SK-N-SH treated with all-trans-retinoic acid at 6 μM for 48 hours (cell line): ENCODE measurements around the gene CTBP2.

Experiments used
- ATAC-seq: fragments of 200-7000 bp; cut with Tn5 transposase; 3 replicates; pipeline ENCODE4 v1.9.1; 2020; ENCODE audit warnings: mild to moderate bottlenecking, moderate library complexity
- ARNTL ChIP-seq: fragments of 450-650 bp; formaldehyde crosslinking; IDR thresholded peaks from 2 replicates; pipeline ENCODE4 v1.5.0; 2020; ENCODE audit warnings: low read depth, mild to moderate bottlenecking, moderate library complexity, borderline replicate concordance
- BACH2 ChIP-seq: fragments of 250-450 bp; sonication (Bioruptor Pico); IDR thresholded peaks from 2 replicates; pipeline ENCODE4 v1.9.0; 2021; ENCODE audit warnings: mild to moderate bottlenecking, borderline replicate concordance
- ESRRG ChIP-seq: fragments of 250-450 bp; sonication (Bioruptor Pico); IDR thresholded peaks from 2 replicates; pipeline ENCODE4 v1.6.1; 2021; ENCODE audit warnings: mild to moderate bottlenecking
- GLIS3 ChIP-seq: fragments of 250-450 bp; sonication (Bioruptor Pico); IDR thresholded peaks from 2 replicates; pipeline ENCODE4 v1.5.0; 2020; ENCODE audit warnings: mild to moderate bottlenecking, moderate library complexity
- ISL1 ChIP-seq: fragments of 250-450 bp; sonication (Bioruptor Pico); IDR thresholded peaks from 2 replicates; pipeline ENCODE4 v2.1.2; 2022; ENCODE audit warnings: mild to moderate bottlenecking, moderate library complexity
- OSR1 ChIP-seq: fragments of 250-450 bp; sonication (Bioruptor Pico); IDR thresholded peaks from 2 replicates; pipeline ENCODE4 v1.8.0; 2022; ENCODE audit warnings: moderate library complexity, mild to moderate bottlenecking, inconsistent platforms
- PPARA ChIP-seq: fragments of 250-450 bp; sonication (Bioruptor Pico); IDR thresholded peaks from 2 replicates; pipeline ENCODE4 v1.5.0; 2020; ENCODE audit warnings: mild to moderate bottlenecking, borderline replicate concordance
- RARB ChIP-seq: fragments of 250-450 bp; sonication (Bioruptor Pico); IDR thresholded peaks from 2 replicates; pipeline ENCODE4 v1.8.0; 2021; ENCODE audit warnings: mild to moderate bottlenecking, moderate library complexity
- SNAI2 ChIP-seq: fragments of 250-450 bp; sonication (Bioruptor Pico); IDR thresholded peaks from 2 replicates; pipeline ENCODE4 v1.5.0; 2020; ENCODE audit warnings: mild to moderate bottlenecking, moderate library complexity
- TCF4 ChIP-seq: fragments of 250-450 bp; sonication (Bioruptor Pico); IDR thresholded peaks from 2 replicates; pipeline ENCODE4 v1.8.0; 2021; ENCODE audit warnings: mild to moderate bottlenecking, moderate library complexity, borderline replicate concordance
- TOX ChIP-seq: fragments of 250-450 bp; sonication (Bioruptor Pico); IDR thresholded peaks from 2 replicates; pipeline ENCODE4 v1.8.0; 2021; ENCODE audit warnings: mild to moderate bottlenecking, moderate library complexity, borderline replicate concordance
- ZC3H10 ChIP-seq: fragments of 250-450 bp; sonication (Bioruptor Pico); IDR thresholded peaks from 2 replicates; pipeline ENCODE4 v1.5.1; 2021; ENCODE audit warnings: mild to moderate bottlenecking, moderate library complexity
- ZFP3 ChIP-seq: fragments of 250-450 bp; sonication (Bioruptor Pico); IDR thresholded peaks from 2 replicates; pipeline ENCODE4 v1.5.0; 2020; ENCODE audit warnings: mild to moderate bottlenecking, moderate library complexity
- ZFP30 ChIP-seq: fragments of 450-650 bp; formaldehyde crosslinking; IDR thresholded peaks from 2 replicates; pipeline ENCODE4 v1.5.0; 2022; ENCODE audit warnings: mild to moderate bottlenecking, moderate library complexity
- ZNF565 ChIP-seq: fragments of 450-650 bp; formaldehyde crosslinking; conservative IDR thresholded peaks from 2 replicates; pipeline ENCODE4 v1.5.0; 2020; ENCODE audit warnings: low read depth, mild to moderate bottlenecking, moderate library complexity
- ZNF70 ChIP-seq: fragments of 450-650 bp; formaldehyde crosslinking; IDR thresholded peaks from 2 replicates; pipeline ENCODE4 v1.5.0; 2020; ENCODE audit warnings: mild to moderate bottlenecking, moderate library complexity
- ZNF8 ChIP-seq: fragments of 450-650 bp; formaldehyde crosslinking; IDR thresholded peaks from 2 replicates; pipeline ENCODE4 v1.5.0; 2020; ENCODE audit warnings: mild to moderate bottlenecking, moderate library complexity
- TF ChIP-seq, protein P1 (sequence below): fragments of 250-450 bp; sonication (Bioruptor Pico); IDR thresholded peaks from 2 replicates; pipeline ENCODE4 v1.5.1; 2021; ENCODE audit warnings: mild to moderate bottlenecking, moderate library complexity
- TF ChIP-seq, protein P2 (sequence below): fragments of 250-450 bp; sonication (Bioruptor Pico); IDR thresholded peaks from 2 replicates; pipeline ENCODE4 v1.5.0; 2020; ENCODE audit warnings: mild to moderate bottlenecking, moderate library complexity
- TF ChIP-seq, protein P3 (sequence below): fragments of 250-450 bp; sonication (Bioruptor Pico); IDR thresholded peaks from 2 replicates; pipeline ENCODE4 v1.8.0; 2020; ENCODE audit warnings: mild to moderate bottlenecking, moderate library complexity, borderline replicate concordance
- TF ChIP-seq, protein P4 (sequence below): fragments of 250-450 bp; sonication (Bioruptor Pico); IDR thresholded peaks from 2 replicates; pipeline ENCODE4 v1.8.0; 2021; ENCODE audit warnings: low read depth, mild to moderate bottlenecking, moderate library complexity, borderline replicate concordance
- TF ChIP-seq, protein P5 (sequence below): fragments of 250-450 bp; sonication (Bioruptor Pico); IDR thresholded peaks from 2 replicates; pipeline ENCODE4 v1.5.1; 2020; ENCODE audit warnings: low read depth, mild to moderate bottlenecking, moderate library complexity

The CTBP2 gene

DNA sequence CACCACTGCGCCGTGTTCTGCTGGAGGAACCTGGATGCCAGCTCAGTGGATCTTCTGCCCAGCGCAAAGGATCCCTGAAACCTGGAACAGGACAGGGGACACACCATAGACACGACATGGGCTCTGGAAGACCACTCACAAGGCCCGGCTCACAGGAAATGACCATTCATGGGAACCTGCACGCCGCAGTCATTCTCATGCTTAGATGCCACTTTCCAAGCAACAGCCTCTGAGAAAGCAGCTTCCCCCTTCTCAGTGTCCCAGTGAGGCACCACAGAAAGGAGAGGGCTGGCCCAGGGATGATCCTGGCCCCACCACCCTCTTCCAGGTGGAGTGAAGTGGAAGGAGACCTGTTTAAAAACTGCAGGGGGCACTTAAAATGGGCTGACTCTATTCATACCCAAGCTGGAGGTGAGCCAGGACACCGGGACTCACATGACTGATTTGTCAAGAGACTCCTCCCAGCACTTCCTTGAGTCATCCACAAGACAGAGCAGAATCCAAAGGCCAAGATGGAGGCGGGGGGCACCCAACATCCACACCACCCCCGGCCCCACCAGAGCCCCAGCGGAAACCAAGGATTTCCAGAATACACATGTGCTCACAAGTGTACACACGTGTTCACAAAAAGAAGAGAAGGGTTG is 11.2 kb downstream of the CTBP2 start (continued):
- TF ChIP-seq, protein P1, sequence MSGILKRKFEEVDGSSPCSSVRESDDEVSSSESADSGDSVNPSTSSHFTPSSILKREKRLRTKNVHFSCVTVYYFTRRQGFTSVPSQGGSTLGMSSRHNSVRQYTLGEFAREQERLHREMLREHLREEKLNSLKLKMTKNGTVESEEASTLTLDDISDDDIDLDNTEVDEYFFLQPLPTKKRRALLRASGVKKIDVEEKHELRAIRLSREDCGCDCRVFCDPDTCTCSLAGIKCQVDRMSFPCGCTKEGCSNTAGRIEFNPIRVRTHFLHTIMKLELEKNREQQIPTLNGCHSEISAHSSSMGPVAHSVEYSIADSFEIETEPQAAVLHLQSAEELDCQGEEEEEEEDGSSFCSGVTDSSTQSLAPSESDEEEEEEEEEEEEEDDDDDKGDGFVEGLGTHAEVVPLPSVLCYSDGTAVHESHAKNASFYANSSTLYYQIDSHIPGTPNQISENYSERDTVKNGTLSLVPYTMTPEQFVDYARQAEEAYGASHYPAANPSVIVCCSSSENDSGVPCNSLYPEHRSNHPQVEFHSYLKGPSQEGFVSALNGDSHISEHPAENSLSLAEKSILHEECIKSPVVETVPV = no peak
- no peak for TF ChIP-seq OSR1 (CRISPR knock-in tag)
- TF ChIP-seq, protein P2, sequence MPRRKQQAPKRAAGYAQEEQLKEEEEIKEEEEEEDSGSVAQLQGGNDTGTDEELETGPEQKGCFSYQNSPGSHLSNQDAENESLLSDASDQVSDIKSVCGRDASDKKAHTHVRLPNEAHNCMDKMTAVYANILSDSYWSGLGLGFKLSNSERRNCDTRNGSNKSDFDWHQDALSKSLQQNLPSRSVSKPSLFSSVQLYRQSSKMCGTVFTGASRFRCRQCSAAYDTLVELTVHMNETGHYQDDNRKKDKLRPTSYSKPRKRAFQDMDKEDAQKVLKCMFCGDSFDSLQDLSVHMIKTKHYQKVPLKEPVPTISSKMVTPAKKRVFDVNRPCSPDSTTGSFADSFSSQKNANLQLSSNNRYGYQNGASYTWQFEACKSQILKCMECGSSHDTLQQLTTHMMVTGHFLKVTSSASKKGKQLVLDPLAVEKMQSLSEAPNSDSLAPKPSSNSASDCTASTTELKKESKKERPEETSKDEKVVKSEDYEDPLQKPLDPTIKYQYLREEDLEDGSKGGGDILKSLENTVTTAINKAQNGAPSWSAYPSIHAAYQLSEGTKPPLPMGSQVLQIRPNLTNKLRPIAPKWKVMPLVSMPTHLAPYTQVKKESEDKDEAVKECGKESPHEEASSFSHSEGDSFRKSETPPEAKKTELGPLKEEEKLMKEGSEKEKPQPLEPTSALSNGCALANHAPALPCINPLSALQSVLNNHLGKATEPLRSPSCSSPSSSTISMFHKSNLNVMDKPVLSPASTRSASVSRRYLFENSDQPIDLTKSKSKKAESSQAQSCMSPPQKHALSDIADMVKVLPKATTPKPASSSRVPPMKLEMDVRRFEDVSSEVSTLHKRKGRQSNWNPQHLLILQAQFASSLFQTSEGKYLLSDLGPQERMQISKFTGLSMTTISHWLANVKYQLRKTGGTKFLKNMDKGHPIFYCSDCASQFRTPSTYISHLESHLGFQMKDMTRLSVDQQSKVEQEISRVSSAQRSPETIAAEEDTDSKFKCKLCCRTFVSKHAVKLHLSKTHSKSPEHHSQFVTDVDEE (CRISPR knock-in tag) = no peak
- no peak for TF ChIP-seq SNAI2 (CRISPR knock-in tag)
- TF ChIP-seq GLIS3 = no peak
- no peak for TF ChIP-seq ARNTL (CRISPR knock-in tag)
- TF ChIP-seq PPARA = no peak
- TF ChIP-seq, protein P3, sequence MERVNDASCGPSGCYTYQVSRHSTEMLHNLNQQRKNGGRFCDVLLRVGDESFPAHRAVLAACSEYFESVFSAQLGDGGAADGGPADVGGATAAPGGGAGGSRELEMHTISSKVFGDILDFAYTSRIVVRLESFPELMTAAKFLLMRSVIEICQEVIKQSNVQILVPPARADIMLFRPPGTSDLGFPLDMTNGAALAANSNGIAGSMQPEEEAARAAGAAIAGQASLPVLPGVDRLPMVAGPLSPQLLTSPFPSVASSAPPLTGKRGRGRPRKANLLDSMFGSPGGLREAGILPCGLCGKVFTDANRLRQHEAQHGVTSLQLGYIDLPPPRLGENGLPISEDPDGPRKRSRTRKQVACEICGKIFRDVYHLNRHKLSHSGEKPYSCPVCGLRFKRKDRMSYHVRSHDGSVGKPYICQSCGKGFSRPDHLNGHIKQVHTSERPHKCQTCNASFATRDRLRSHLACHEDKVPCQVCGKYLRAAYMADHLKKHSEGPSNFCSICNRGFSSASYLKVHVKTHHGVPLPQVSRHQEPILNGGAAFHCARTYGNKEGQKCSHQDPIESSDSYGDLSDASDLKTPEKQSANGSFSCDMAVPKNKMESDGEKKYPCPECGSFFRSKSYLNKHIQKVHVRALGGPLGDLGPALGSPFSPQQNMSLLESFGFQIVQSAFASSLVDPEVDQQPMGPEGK = no peak
- TF ChIP-seq ZFP30 (CRISPR knock-in tag) = no peak
- no peak for TF ChIP-seq ZNF565
- no peak for TF ChIP-seq ESRRG (CRISPR knock-in tag)
- no peak for TF ChIP-seq BACH2 (CRISPR knock-in tag)
- no peak for TF ChIP-seq ZFP3 (CRISPR knock-in tag)

DNA sequence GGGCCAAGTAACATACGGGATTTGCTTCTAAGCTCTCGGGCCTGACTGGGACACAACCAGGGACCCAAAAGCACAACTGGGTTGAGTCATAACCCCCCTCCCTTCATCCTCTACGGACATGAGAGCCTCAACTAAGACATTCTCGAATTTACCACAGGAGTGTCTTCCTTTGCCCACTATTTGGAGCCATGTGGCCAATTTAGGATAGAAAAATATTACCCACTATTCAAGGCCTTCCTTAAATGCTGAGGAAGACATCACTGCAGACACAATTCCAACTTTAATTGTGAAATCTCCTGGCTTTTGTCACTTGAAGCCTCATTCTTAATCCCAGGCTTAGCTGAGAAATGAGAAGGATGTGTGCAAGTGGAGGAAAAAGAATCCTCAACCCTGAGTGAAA is 11.8 kb downstream of the CTBP2 start:
- no peak for TF ChIP-seq ZNF8 (CRISPR knock-in tag)
- TF ChIP-seq, protein P4, sequence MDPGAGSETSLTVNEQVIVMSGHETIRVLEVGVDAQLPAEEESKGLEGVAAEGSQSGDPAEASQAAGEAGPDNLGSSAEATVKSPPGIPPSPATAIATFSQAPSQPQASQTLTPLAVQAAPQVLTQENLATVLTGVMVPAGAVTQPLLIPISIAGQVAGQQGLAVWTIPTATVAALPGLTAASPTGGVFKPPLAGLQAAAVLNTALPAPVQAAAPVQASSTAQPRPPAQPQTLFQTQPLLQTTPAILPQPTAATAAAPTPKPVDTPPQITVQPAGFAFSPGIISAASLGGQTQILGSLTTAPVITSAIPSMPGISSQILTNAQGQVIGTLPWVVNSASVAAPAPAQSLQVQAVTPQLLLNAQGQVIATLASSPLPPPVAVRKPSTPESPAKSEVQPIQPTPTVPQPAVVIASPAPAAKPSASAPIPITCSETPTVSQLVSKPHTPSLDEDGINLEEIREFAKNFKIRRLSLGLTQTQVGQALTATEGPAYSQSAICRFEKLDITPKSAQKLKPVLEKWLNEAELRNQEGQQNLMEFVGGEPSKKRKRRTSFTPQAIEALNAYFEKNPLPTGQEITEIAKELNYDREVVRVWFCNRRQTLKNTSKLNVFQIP (CRISPR knock-in tag) = no peak
- no peak for TF ChIP-seq TCF4 (CRISPR knock-in tag)
- TF ChIP-seq GLIS3 = no peak
- TF ChIP-seq ZNF70 = no peak
- no peak for TF ChIP-seq SNAI2 (CRISPR knock-in tag)
- no peak for TF ChIP-seq ARNTL (CRISPR knock-in tag)
- no peak for ATAC-seq

DNA sequence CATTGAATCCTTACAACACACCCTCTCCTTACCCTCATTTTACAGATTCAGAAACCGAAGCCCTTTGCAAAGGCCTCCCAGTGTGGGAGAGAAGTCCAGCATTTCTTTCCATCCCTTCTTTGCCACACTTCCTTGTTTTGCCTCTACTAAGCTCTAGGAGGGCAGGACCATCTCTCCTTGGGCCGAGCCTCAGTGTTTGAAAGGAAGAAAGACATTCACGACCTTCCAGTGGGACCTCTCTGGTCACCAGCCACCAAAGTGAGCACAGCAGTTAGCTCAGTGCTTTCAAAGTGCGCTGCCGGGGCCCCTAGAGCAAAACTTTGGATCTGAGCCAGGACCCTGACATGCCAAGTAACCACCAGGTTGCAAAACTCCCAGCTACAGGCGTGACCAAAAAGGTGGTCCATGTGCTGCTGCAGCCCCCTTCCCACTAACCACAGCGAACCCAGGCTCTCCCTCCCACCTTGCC is 12.4 kb downstream of the CTBP2 start:
- no peak for ATAC-seq
- TF ChIP-seq, protein P2 (CRISPR knock-in tag) = no peak
- TF ChIP-seq TOX (CRISPR knock-in tag) = no peak
- TF ChIP-seq OSR1 (CRISPR knock-in tag) = no peak
- no peak for TF ChIP-seq ZNF565
- TF ChIP-seq, protein P3 = no peak
- TF ChIP-seq ARNTL (CRISPR knock-in tag) = no peak
- TF ChIP-seq ISL1 (CRISPR knock-in tag) = no peak
- TF ChIP-seq, protein P5, sequence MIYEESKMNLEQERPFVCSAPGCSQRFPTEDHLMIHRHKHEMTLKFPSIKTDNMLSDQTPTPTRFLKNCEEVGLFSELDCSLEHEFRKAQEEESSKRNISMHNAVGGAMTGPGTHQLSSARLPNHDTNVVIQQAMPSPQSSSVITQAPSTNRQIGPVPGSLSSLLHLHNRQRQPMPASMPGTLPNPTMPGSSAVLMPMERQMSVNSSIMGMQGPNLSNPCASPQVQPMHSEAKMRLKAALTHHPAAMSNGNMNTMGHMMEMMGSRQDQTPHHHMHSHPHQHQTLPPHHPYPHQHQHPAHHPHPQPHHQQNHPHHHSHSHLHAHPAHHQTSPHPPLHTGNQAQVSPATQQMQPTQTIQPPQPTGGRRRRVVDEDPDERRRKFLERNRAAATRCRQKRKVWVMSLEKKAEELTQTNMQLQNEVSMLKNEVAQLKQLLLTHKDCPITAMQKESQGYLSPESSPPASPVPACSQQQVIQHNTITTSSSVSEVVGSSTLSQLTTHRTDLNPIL (CRISPR knock-in tag) = no peak
- TF ChIP-seq RARB (CRISPR knock-in tag) = no peak
- TF ChIP-seq ZC3H10 (CRISPR knock-in tag) = no peak
- no peak for TF ChIP-seq TCF4 (CRISPR knock-in tag)
- TF ChIP-seq ZNF70 = no peak
- TF ChIP-seq ZFP3 (CRISPR knock-in tag) = no peak
- no peak for TF ChIP-seq SNAI2 (CRISPR knock-in tag)
